ENCODE results near the gene CCDC158. TPM values are rescaled to one million over a fixed set of nuclear protein-coding genes. Genes with fewer than 3 reads are reported as not detected.

The CCDC158 gene
- total RNA-seq, 4 donors from 2014 or later, result 1.2 to 2.6 (median 1.5) TPM

- WGBS, 2 donors (ENCODE audit: low coverage in 1 of 2), result 74 to 81% methylated on average over 3 of the region's 3 CpGs
- no peak for ATAC-seq
Observed at GRCh38 chr4:76275486-76276124, 145.3 kb downstream of the CCDC158 start.

DNA sequence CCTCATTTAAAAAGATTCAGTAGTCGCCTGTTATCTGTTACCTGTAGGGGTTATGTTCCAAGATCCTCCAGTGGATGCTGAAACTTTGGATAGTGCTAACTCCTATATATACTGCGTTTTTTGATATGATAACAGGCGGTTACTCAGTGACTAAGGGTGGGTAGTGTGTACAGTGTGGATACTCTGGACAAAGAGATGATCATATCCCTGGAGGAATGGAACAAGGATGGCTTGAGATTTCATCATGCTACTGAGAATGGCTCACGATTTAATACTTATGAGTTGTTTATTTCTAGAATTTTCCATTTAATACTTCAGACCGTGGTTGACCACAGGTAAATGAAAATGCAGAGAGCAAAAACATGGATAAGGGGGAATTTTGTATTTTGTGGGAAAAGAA is 147.9 kb downstream of the CCDC158 start:
- TF ChIP-seq POLR2AphosphoS5 (IDR thresholded peaks at IDR 0.05) (no peak), POLR2A (IDR thresholded peaks at IDR 0.05) (no peak), CTCF (IDR thresholded peaks at IDR 0.05) (no peak), EP300 (IDR thresholded peaks at IDR 0.05) (no peak)
- no peaks in the 10 kb centered on the region for H3K4me1 ChIP-seq
- no peak overlapping the region for H3K27ac ChIP-seq
- H3K36me3 ChIP-seq, result peaks cover 0 to 5% of the 10 kb centered on the region in 2 donors
- ATAC-seq, result no peak
- H3K9me3 ChIP-seq, result no peaks in the 10 kb centered on the region
- no peak overlapping the region for H3K4me3 ChIP-seq
- H3K27me3 ChIP-seq, result no peaks in the 10 kb centered on the region
- whole genome bisulfite sequencing, 2 donors (ENCODE audit: low coverage in 1 of 2), result 67 to 76% methylated on average over 3 to 5 of the region's 5 CpGs

More at GRCh38 chr4:76275486-76276124, 145.3 kb downstream of the CCDC158 start:
- H3K36me3 ChIP-seq, result peaks cover 0 to 5% of the 10 kb centered on the region in 2 donors
- TF ChIP-seq POLR2AphosphoS5 (IDR thresholded peaks at IDR 0.05), result no peak
- TF ChIP-seq EP300 (IDR thresholded peaks at IDR 0.05), result no peak
- no peak for TF ChIP-seq CTCF (IDR thresholded peaks at IDR 0.05)
- no peak for TF ChIP-seq POLR2A (IDR thresholded peaks at IDR 0.05)
- no peak overlapping the region for H3K27ac ChIP-seq
- no peaks in the 10 kb centered on the region for H3K9me3 ChIP-seq
- H3K4me3 ChIP-seq, result no peak overlapping the region
- H3K27me3 ChIP-seq, result no peaks in the 10 kb centered on the region
- no peaks in the 10 kb centered on the region for H3K4me1 ChIP-seq

DNA sequence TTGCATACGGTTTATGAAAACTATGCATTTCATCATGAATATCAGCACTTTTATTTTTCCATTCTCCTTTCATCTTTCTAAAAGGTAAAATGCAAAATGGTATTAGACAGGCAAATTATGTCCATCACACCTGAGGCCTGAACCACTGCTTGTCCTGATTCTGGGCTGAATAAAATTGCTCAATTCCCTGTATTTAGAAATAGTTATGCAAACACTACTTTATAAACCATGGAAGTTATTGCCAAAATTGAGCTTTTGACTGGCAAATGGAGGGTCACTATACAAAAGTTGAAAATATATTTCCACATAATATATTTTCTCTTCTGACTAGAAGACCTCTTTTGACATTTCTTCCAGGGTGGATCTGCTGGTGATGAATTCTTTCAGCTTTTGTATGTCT is 148.4 kb downstream of the CCDC158 start:
- H3K27me3 ChIP-seq, result no peaks in the 10 kb centered on the region
- no peaks in the 10 kb centered on the region for H3K4me1 ChIP-seq
- H3K4me3 ChIP-seq, result no peak overlapping the region
- 52 to 89% methylated on average over 1 of the region's 1 CpG for WGBS, 2 donors (ENCODE audit: low coverage in 1 of 2)
- H3K27ac ChIP-seq, result no peak overlapping the region
- no peak for ATAC-seq
- H3K36me3 ChIP-seq, result peaks cover 0 to 5% of the 10 kb centered on the region in 2 donors
- TF ChIP-seq POLR2A (IDR thresholded peaks at IDR 0.05) (no peak), EP300 (IDR thresholded peaks at IDR 0.05) (no peak), CTCF (IDR thresholded peaks at IDR 0.05) (no peak), POLR2AphosphoS5 (IDR thresholded peaks at IDR 0.05) (no peak)
- no peaks in the 10 kb centered on the region for H3K9me3 ChIP-seq

GRCh38 chr4:76272073-76272472 is 148.9 kb downstream of the CCDC158 start:
- no peaks in the 10 kb centered on the region for H3K27me3 ChIP-seq
- H3K36me3 ChIP-seq, result peaks cover 0 to 5% of the 10 kb centered on the region in 2 donors
- H3K4me3 ChIP-seq, result no peak overlapping the region
- H3K4me1 ChIP-seq, result no peaks in the 10 kb centered on the region
- TF ChIP-seq POLR2A (IDR thresholded peaks at IDR 0.05) (no peak), CTCF (IDR thresholded peaks at IDR 0.05) (no peak), POLR2AphosphoS5 (IDR thresholded peaks at IDR 0.05) (no peak), EP300 (IDR thresholded peaks at IDR 0.05) (no peak)
- H3K27ac ChIP-seq, result no peak overlapping the region
- no peak for ATAC-seq
- H3K9me3 ChIP-seq, result no peaks in the 10 kb centered on the region

GRCh38 chr4:76271248-76271647 is 149.7 kb downstream of the CCDC158 start:
- TF ChIP-seq POLR2A (IDR thresholded peaks at IDR 0.05) (no peak), CTCF (IDR thresholded peaks at IDR 0.05) (no peak), POLR2AphosphoS5 (IDR thresholded peaks at IDR 0.05) (no peak), EP300 (IDR thresholded peaks at IDR 0.05) (no peak)
- Histone ChIP-seq H3K9me3 (no peaks in the 10 kb centered on the region), H3K27ac (no peak overlapping the region), H3K4me1 (no peaks in the 10 kb centered on the region), H3K27me3 (no peaks in the 10 kb centered on the region), H3K36me3 (peaks cover 0 to 7% of the 10 kb centered on the region in 2 donors), H3K4me3 (no peak overlapping the region)
- no peak for ATAC-seq
- WGBS, 2 donors (ENCODE audit: low coverage in 1 of 2), result 93 to 94% methylated on average over 3 to 6 of the region's 6 CpGs

Data from gastroesophageal sphincter (tissue), 4 donors.